GM23338 (cell line): ENCODE measurements around the gene FOXP1. TPM values are rescaled to one million over a fixed set of nuclear protein-coding genes. Genes with fewer than 3 reads are reported as not detected.

Source experiments
- ATAC-seq: fragments of 200-7000 bp; cut with Tn5 transposase; 3 replicates; pipeline ENCODE4 v1.9.1; 2020
- DNase-seq: peaks from one replicate; pipeline ENCODE4 v3.0.0-alpha.2; 2015; ENCODE audit warnings: low spot score
- H2AFZ ChIP-seq: fragments of 200-600 bp; sonication (generic); 2 replicates; pipeline ENCODE4 v1.8.0; 2016; ENCODE audit warnings: antibody characterized with exemption, mild to moderate bottlenecking, moderate library complexity
- H3F3A ChIP-seq: fragments of 200-600 bp; sonication (generic); replicated peaks from 2 replicates; pipeline ENCODE4 v1.8.0; 2017; ENCODE audit warnings: antibody characterized with exemption, mixed run types, low read depth
- H3K27ac ChIP-seq: fragments of 200-600 bp; sonication (generic); 2 replicates; pipeline ENCODE4 v1.6.1; 2016; ENCODE audit warnings: low read depth
- H3K27me3 ChIP-seq: fragments of 200-600 bp; sonication (generic); 2 replicates; pipeline ENCODE4 v1.8.0; 2016; ENCODE audit warnings: mild to moderate bottlenecking, mixed run types, moderate library complexity; ENCODE audit not compliant: insufficient read depth
- H3K36me3 ChIP-seq: fragments of 200-600 bp; sonication (generic); 2 replicates; pipeline ENCODE4 v1.8.0; 2016; ENCODE audit warnings: mild to moderate bottlenecking; ENCODE audit not compliant: insufficient read depth
- H3K4me1 ChIP-seq: fragments of 200-600 bp; sonication (generic); 2 replicates; pipeline ENCODE4 v1.8.0; 2016; ENCODE audit warnings: mild to moderate bottlenecking, moderate library complexity; ENCODE audit not compliant: insufficient read depth
- H3K4me2 ChIP-seq: fragments of 200-600 bp; sonication (generic); 2 replicates; pipeline ENCODE4 v1.7.1; 2017; ENCODE audit warnings: mixed run types
- H3K4me3 ChIP-seq: fragments of 200-600 bp; sonication (generic); 2 replicates; pipeline ENCODE4 v1.6.1; 2016; ENCODE audit warnings: mixed run types
- H3K79me2 ChIP-seq: fragments of 200-600 bp; sonication (generic); replicated peaks from 2 replicates; pipeline ENCODE4 v1.8.0; 2017; ENCODE audit warnings: mild to moderate bottlenecking; ENCODE audit not compliant: insufficient read depth
- H3K9me2 ChIP-seq: fragments of 200-600 bp; sonication (generic); 2 replicates; pipeline ENCODE4 v1.8.0; 2017; ENCODE audit not compliant: insufficient read depth
- H4K20me1 ChIP-seq: fragments of 200-600 bp; sonication (generic); replicated peaks from 2 replicates; pipeline ENCODE4 v1.8.0; 2017; ENCODE audit warnings: mild to moderate bottlenecking; ENCODE audit not compliant: insufficient read depth
- H3K27ac Mint-ChIP-seq: 2 replicates; pipeline ENCODE4 v1.8.0; 2020; ENCODE audit warnings: inconsistent platforms, mild to moderate bottlenecking, moderate library complexity, mixed read lengths
- H3K27me3 Mint-ChIP-seq: 3 replicates; pipeline ENCODE4 v1.8.0; 2022; ENCODE audit warnings: low read depth, mild to moderate bottlenecking, moderate library complexity, mixed read lengths, inconsistent platforms; ENCODE audit not compliant: insufficient read depth, poor library complexity
- H3K36me3 Mint-ChIP-seq: 3 replicates; pipeline ENCODE4 v1.8.0; 2021; ENCODE audit warnings: low read depth, mild to moderate bottlenecking, inconsistent platforms, moderate library complexity, mixed read lengths
- H3K4me1 Mint-ChIP-seq: 3 replicates; pipeline ENCODE4 v1.8.0; 2020; ENCODE audit warnings: mild to moderate bottlenecking, inconsistent platforms, mixed read lengths
- H3K4me3 Mint-ChIP-seq: 3 replicates; pipeline ENCODE4 v1.8.0; 2021; ENCODE audit warnings: moderate library complexity, mild to moderate bottlenecking, inconsistent platforms, mixed read lengths
- H3K9me3 Mint-ChIP-seq: 3 replicates; pipeline ENCODE4 v1.8.0; 2020; ENCODE audit warnings: moderate library complexity, mild to moderate bottlenecking, inconsistent platforms, mixed read lengths
- CREB1 ChIP-seq: fragments of 250-450 bp; sonication (Bioruptor Pico); IDR thresholded peaks from 2 replicates; pipeline ENCODE4 v1.5.0; 2020; ENCODE audit warnings: low read depth, mild to moderate bottlenecking, moderate library complexity
- EZH2 ChIP-seq: fragments of 200-600 bp; sonication (generic); IDR thresholded peaks from one replicate; pipeline ENCODE4 v1.8.0; 2017; ENCODE audit warnings: antibody characterized with exemption, mild to moderate bottlenecking, low read depth; ENCODE audit not compliant: unreplicated experiment
- ZNF114 ChIP-seq: fragments of 250-450 bp; sonication (Bioruptor Pico); IDR thresholded peaks from 2 replicates; pipeline ENCODE4 v1.5.0; 2020; ENCODE audit warnings: mild to moderate bottlenecking, moderate library complexity
- ZNF331 ChIP-seq: fragments of 250-450 bp; sonication (Bioruptor Pico); IDR thresholded peaks from 2 replicates; pipeline ENCODE4 v1.5.0; 2020; ENCODE audit warnings: low read depth, mild to moderate bottlenecking, moderate library complexity
- polyA plus RNA-seq: library from polyadenylated mRNA; unstranded; fragments of >200 nt; fragmentation: Nextera tagmentation; extraction: Ambion mirVana; gene quantifications from 2 replicates; pipeline ENCODE4 v1.2.1, GENCODE V29; 2016
- total RNA-seq: library from RNA; depleted of rRNA; stranded (reverse); fragments of >200 nt; shearing (Covaris generic); gene quantifications from 2 replicates; pipeline ENCODE4 v1.2.3, GENCODE V29; 2014
- TF ChIP-seq, protein P1 (sequence below): IDR thresholded peaks from one replicate; pipeline ENCODE4 v1.6.1; 2018; ENCODE audit warnings: antibody characterized with exemption; ENCODE audit not compliant: unreplicated experiment
- TF ChIP-seq, protein P2 (sequence below): fragments of 250-450 bp; sonication (Bioruptor Pico); IDR thresholded peaks from 2 replicates; pipeline ENCODE4 v1.5.0; 2020; ENCODE audit warnings: mild to moderate bottlenecking, moderate library complexity
- TF ChIP-seq, protein P3 (sequence below): IDR thresholded peaks from 2 replicates; pipeline ENCODE4 v1.6.1; 2016; ENCODE audit warnings: antibody characterized with exemption
- TF ChIP-seq, protein P4 (sequence below), 2 experiments: fragments of 200-600 bp in 1 of 2; sonication (generic) in 1 of 2; conservative IDR thresholded peaks; 2 replicates each; pipeline versions ENCODE4 v1.5.1 to v1.6.1; 2016 to 2017; ENCODE audit warnings: antibody characterized with exemption in 2 of 2, low read depth in 2 of 2, mild to moderate bottlenecking in 2 of 2, moderate library complexity in 1 of 2

Gene FOXP1
- total and polyA plus RNA-seq, 2 experiments from 2014 or later = 32.9 to 35.5 TPM

DNA sequence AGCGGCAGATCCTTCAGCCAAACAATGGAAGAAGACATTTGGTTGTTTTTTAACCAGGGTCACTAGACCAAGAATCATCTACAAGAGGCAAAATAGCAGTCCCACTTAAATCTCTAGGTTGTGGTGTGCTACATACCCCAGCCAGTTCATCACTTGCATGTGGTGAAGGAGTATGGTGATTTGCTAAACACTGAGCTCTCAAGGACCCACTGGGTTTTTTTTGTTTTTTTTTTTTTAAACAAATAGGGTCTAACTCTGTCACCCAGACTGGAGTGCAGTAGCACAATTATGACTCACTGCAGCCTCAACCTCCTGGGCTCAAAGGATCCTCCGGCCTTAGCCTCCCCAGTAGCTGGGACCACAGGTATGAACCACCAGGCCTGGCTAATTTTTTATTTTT lies 508.0 kb downstream of the FOXP1 start (continued):
- TF ChIP-seq, protein P1, sequence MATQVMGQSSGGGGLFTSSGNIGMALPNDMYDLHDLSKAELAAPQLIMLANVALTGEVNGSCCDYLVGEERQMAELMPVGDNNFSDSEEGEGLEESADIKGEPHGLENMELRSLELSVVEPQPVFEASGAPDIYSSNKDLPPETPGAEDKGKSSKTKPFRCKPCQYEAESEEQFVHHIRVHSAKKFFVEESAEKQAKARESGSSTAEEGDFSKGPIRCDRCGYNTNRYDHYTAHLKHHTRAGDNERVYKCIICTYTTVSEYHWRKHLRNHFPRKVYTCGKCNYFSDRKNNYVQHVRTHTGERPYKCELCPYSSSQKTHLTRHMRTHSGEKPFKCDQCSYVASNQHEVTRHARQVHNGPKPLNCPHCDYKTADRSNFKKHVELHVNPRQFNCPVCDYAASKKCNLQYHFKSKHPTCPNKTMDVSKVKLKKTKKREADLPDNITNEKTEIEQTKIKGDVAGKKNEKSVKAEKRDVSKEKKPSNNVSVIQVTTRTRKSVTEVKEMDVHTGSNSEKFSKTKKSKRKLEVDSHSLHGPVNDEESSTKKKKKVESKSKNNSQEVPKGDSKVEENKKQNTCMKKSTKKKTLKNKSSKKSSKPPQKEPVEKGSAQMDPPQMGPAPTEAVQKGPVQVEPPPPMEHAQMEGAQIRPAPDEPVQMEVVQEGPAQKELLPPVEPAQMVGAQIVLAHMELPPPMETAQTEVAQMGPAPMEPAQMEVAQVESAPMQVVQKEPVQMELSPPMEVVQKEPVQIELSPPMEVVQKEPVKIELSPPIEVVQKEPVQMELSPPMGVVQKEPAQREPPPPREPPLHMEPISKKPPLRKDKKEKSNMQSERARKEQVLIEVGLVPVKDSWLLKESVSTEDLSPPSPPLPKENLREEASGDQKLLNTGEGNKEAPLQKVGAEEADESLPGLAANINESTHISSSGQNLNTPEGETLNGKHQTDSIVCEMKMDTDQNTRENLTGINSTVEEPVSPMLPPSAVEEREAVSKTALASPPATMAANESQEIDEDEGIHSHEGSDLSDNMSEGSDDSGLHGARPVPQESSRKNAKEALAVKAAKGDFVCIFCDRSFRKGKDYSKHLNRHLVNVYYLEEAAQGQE = no peak
- no peak for TF ChIP-seq CREB1 (CRISPR knock-in tag)

DNA sequence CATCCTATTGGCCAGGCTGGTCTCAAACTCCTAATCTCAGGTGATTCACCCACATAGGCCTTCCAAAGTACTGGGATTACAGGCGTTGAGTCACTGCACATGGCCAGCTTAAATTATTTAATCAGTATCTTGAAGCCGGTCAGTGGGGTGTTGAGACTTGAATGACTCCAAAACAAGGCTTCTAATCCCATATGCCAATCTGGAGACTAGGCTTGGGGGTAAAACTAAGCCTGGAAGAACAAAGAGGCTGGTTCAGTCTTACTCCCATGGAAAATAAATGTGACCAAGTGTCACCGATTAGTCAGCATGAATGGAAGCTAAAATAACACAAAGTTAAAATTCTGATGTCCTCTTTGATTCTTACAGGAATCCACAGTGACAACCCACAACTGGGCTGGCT lies 509.1 kb downstream of the FOXP1 start:
- Histone ChIP-seq H3F3A (no peaks in the 10 kb centered on the region), H3K27me3 (no peaks in the 10 kb centered on the region), H3K36me3 (no peaks in the 10 kb centered on the region), H3K4me1 (peaks cover 31% of the 10 kb centered on the region), H4K20me1 (no peaks in the 10 kb centered on the region), H3K4me3 (no peak overlapping the region), H3K9me2 (no peaks in the 10 kb centered on the region), H3K27ac (no peak overlapping the region), H3K4me2 (no peak overlapping the region), H2AFZ (no peak overlapping the region), H3K79me2 (0 out of 2 replicates have a peak, but pooled peaks cover 8% of the 10 kb centered on the region)
- DNase-seq (no peak), ATAC-seq (no peak)
- Mint-ChIP-seq H3K36me3 (no peaks in the 10 kb centered on the region), H3K9me3 (no peaks in the 10 kb centered on the region), H3K27ac (no peak overlapping the region), H3K4me3 (no peak overlapping the region), H3K4me1 (peaks cover 43% of the 10 kb centered on the region), H3K27me3 (no peaks in the 10 kb centered on the region)
- TF ChIP-seq EZH2 = no peak
- TF ChIP-seq, protein P2, sequence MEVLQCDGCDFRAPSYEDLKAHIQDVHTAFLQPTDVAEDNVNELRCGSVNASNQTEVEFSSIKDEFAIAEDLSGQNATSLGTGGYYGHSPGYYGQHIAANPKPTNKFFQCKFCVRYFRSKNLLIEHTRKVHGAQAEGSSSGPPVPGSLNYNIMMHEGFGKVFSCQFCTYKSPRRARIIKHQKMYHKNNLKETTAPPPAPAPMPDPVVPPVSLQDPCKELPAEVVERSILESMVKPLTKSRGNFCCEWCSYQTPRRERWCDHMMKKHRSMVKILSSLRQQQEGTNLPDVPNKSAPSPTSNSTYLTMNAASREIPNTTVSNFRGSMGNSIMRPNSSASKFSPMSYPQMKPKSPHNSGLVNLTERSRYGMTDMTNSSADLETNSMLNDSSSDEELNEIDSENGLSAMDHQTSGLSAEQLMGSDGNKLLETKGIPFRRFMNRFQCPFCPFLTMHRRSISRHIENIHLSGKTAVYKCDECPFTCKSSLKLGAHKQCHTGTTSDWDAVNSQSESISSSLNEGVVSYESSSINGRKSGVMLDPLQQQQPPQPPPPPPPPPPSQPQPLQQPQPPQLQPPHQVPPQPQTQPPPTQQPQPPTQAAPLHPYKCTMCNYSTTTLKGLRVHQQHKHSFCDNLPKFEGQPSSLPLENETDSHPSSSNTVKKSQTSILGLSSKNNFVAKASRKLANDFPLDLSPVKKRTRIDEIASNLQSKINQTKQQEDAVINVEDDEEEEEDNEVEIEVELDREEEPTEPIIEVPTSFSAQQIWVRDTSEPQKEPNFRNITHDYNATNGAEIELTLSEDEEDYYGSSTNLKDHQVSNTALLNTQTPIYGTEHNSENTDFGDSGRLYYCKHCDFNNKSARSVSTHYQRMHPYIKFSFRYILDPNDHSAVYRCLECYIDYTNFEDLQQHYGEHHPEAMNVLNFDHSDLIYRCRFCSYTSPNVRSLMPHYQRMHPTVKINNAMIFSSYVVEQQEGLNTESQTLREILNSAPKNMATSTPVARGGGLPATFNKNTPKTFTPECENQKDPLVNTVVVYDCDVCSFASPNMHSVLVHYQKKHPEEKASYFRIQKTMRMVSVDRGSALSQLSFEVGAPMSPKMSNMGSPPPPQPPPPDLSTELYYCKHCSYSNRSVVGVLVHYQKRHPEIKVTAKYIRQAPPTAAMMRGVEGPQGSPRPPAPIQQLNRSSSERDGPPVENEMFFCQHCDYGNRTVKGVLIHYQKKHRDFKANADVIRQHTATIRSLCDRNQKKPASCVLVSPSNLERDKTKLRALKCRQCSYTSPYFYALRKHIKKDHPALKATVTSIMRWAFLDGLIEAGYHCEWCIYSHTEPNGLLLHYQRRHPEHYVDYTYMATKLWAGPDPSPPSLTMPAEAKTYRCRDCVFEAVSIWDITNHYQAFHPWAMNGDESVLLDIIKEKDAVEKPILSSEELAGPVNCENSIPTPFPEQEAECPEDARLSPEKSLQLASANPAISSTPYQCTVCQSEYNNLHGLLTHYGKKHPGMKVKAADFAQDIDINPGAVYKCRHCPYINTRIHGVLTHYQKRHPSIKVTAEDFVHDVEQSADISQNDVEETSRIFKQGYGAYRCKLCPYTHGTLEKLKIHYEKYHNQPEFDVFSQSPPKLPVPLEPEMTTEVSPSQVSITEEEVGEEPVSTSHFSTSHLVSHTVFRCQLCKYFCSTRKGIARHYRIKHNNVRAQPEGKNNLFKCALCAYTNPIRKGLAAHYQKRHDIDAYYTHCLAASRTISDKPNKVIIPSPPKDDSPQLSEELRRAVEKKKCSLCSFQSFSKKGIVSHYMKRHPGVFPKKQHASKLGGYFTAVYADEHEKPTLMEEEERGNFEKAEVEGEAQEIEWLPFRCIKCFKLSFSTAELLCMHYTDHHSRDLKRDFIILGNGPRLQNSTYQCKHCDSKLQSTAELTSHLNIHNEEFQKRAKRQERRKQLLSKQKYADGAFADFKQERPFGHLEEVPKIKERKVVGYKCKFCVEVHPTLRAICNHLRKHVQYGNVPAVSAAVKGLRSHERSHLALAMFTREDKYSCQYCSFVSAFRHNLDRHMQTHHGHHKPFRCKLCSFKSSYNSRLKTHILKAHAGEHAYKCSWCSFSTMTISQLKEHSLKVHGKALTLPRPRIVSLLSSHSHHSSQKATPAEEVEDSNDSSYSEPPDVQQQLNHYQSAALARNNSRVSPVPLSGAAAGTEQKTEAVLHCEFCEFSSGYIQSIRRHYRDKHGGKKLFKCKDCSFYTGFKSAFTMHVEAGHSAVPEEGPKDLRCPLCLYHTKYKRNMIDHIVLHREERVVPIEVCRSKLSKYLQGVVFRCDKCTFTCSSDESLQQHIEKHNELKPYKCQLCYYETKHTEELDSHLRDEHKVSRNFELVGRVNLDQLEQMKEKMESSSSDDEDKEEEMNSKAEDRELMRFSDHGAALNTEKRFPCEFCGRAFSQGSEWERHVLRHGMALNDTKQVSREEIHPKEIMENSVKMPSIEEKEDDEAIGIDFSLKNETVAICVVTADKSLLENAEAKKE (CRISPR knock-in tag) = no peak
- no peak for TF ChIP-seq ZNF114 (CRISPR knock-in tag)
- TF ChIP-seq, protein P3, sequence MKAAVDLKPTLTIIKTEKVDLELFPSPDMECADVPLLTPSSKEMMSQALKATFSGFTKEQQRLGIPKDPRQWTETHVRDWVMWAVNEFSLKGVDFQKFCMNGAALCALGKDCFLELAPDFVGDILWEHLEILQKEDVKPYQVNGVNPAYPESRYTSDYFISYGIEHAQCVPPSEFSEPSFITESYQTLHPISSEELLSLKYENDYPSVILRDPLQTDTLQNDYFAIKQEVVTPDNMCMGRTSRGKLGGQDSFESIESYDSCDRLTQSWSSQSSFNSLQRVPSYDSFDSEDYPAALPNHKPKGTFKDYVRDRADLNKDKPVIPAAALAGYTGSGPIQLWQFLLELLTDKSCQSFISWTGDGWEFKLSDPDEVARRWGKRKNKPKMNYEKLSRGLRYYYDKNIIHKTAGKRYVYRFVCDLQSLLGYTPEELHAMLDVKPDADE = no peak
- TF ChIP-seq ZNF331 (CRISPR knock-in tag) = no peak
- TF ChIP-seq, protein P1 = no peak
- TF ChIP-seq, protein P4, sequence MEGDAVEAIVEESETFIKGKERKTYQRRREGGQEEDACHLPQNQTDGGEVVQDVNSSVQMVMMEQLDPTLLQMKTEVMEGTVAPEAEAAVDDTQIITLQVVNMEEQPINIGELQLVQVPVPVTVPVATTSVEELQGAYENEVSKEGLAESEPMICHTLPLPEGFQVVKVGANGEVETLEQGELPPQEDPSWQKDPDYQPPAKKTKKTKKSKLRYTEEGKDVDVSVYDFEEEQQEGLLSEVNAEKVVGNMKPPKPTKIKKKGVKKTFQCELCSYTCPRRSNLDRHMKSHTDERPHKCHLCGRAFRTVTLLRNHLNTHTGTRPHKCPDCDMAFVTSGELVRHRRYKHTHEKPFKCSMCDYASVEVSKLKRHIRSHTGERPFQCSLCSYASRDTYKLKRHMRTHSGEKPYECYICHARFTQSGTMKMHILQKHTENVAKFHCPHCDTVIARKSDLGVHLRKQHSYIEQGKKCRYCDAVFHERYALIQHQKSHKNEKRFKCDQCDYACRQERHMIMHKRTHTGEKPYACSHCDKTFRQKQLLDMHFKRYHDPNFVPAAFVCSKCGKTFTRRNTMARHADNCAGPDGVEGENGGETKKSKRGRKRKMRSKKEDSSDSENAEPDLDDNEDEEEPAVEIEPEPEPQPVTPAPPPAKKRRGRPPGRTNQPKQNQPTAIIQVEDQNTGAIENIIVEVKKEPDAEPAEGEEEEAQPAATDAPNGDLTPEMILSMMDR (conservative IDR thresholded peaks at IDR 0.05; ENCODE audit: low read depth in 2 of 2) = no peak
